Measurements from ENCODE around the gene ADGRG6. TPM values are rescaled to one million over a fixed set of nuclear protein-coding genes. Genes with fewer than 3 reads are reported as not detected.

ADGRG6 gene
- total RNA-seq, 1 experiment from 2014 or later, result 2.5 TPM

GRCh38 chr6:142376115-142376514, 74.3 kb downstream of the ADGRG6 start:
- H3K9me3 ChIP-seq (ENCODE audit: control insufficient read depth, low read depth, low read length), result no peaks in the 10 kb centered on the region
- H2AK5ac ChIP-seq (ENCODE audit: insufficient read length, low read length), result no peak overlapping the region
- Mint-ChIP-seq H3K9me3 (no peaks in the 10 kb centered on the region), H3K27me3 (ENCODE audit: low read depth) (no peaks in the 10 kb centered on the region), H3K4me3 (no peak overlapping the region), H3K36me3 (ENCODE audit: insufficient read depth in 1 of 3, low read depth in 3 of 3) (no peaks in the 10 kb centered on the region; a peak in 1 of 7 replicates), H3K4me1 (peaks cover 26 to 28% of the 10 kb centered on the region in 2 experiments), H3K27ac (no peak overlapping the region)
- no peak overlapping the region for H3K4ac ChIP-seq (ENCODE audit: low read depth, low read length)
- no peak overlapping the region for H2BK20ac ChIP-seq (ENCODE audit: low read depth, low read length, poor library complexity, severe bottlenecking)
- no peak overlapping the region for H4K8ac ChIP-seq (replicated peaks; ENCODE audit: insufficient read length, low read depth, low read length)
- H3T11ph ChIP-seq (ENCODE audit: low read length), result no peak overlapping the region
- H3K14ac ChIP-seq (ENCODE audit: insufficient read depth, low read length), result no peak overlapping the region
- no peaks in the 10 kb centered on the region for H3K23me2 ChIP-seq (ENCODE audit: insufficient read length, low read depth, low read length, poor library complexity, severe bottlenecking)
- no peaks in the 10 kb centered on the region; the same call in 1 of the 2 replicates for H3K4me1 ChIP-seq (ENCODE audit: insufficient read depth, low read length)
- no peak overlapping the region for H3K23ac ChIP-seq (ENCODE audit: insufficient read length, low read depth, low read length)
- H3K4me2 ChIP-seq (ENCODE audit: insufficient read depth, insufficient read length, low read length), result no peak overlapping the region
- no peak overlapping the region for H2BK5ac ChIP-seq (ENCODE audit: insufficient read length, low read length)
- H2BK12ac ChIP-seq (ENCODE audit: insufficient read length, low read depth, low read length), result no peak overlapping the region
- no CpG with 5 or more reads among the region's 2 CpGs for WGBS (ENCODE audit: extremely low coverage, insufficient read length, low lambda C conversion rate)
- no peaks in the 10 kb centered on the region for H3K79me1 ChIP-seq (ENCODE audit: insufficient read depth, low read depth, low read length, poor library complexity, severe bottlenecking)
- no peaks in the 10 kb centered on the region for H3K27me3 ChIP-seq (ENCODE audit: insufficient read depth, low read length)
- no peak for DNase-seq
- no peak overlapping the region for H4K5ac ChIP-seq (ENCODE audit: insufficient read length, low read depth, low read length)
- H2BK120ac ChIP-seq (ENCODE audit: low read depth, low read length, poor library complexity, severe bottlenecking), result no peak overlapping the region
- H3K9ac ChIP-seq (ENCODE audit: extremely low read depth, insufficient read length, low read length), result no peak overlapping the region
- no peak overlapping the region for H3K18ac ChIP-seq (ENCODE audit: insufficient read length, low read depth, low read length)
- no peaks in the 10 kb centered on the region for H4K20me1 ChIP-seq (ENCODE audit: control insufficient read depth, insufficient read depth, insufficient read length)
- H2BK15ac ChIP-seq (ENCODE audit: low read depth, low read length), result no peak overlapping the region
- no peak overlapping the region for H3K56ac ChIP-seq (ENCODE audit: insufficient read length, low read depth, low read length)
- no peak overlapping the region for H2AFZ ChIP-seq (ENCODE audit: low read length)
- no peak overlapping the region for H4K91ac ChIP-seq (ENCODE audit: insufficient read length, low read depth, low read length)
- no peak overlapping the region for H3K27ac ChIP-seq (ENCODE audit: insufficient read length, low read depth, low read length)
- H3K79me2 ChIP-seq (ENCODE audit: insufficient read depth, low read length), result no peaks in the 10 kb centered on the region
- TF ChIP-seq CTCF (conservative IDR thresholded peaks at IDR 0.05), result no peak
